ENCODE results near the gene ZFR2. TPM values are rescaled to one million over a fixed set of nuclear protein-coding genes. Genes with fewer than 3 reads are reported as not detected.

Gene ZFR2
- total and polyA plus RNA-seq, 7 donors, result not detected

- no peak for ATAC-seq
- Histone ChIP-seq H3K27ac (no peak overlapping the region), H3K36me3 (ENCODE audit: insufficient read depth in 1 of 2, low read depth in 1 of 2) (no peaks in the 10 kb centered on the region), H3K27me3 (ENCODE audit: insufficient read depth in 3 of 3, low read length in 2 of 3) (no peaks in the 10 kb centered on the region), H3K4me1 (no peaks in the 10 kb centered on the region), H3K9me3 (peaks cover 10% of the 10 kb centered on the region), H3K4me3 (no peak overlapping the region)
- 88 to 89% (median 88%) methylated on average over 11 of the region's 11 CpGs for WGBS, 3 donors
- intact Hi-C loops (cut with DNase I), result no loop called here
- TF ChIP-seq, protein P1, sequence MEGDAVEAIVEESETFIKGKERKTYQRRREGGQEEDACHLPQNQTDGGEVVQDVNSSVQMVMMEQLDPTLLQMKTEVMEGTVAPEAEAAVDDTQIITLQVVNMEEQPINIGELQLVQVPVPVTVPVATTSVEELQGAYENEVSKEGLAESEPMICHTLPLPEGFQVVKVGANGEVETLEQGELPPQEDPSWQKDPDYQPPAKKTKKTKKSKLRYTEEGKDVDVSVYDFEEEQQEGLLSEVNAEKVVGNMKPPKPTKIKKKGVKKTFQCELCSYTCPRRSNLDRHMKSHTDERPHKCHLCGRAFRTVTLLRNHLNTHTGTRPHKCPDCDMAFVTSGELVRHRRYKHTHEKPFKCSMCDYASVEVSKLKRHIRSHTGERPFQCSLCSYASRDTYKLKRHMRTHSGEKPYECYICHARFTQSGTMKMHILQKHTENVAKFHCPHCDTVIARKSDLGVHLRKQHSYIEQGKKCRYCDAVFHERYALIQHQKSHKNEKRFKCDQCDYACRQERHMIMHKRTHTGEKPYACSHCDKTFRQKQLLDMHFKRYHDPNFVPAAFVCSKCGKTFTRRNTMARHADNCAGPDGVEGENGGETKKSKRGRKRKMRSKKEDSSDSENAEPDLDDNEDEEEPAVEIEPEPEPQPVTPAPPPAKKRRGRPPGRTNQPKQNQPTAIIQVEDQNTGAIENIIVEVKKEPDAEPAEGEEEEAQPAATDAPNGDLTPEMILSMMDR (IDR thresholded peaks at IDR 0.05), result no peak
- DNase-seq, result no peak
Measured at GRCh38 chr19:3851254-3852176, 17.3 kb downstream of the ZFR2 start.

DNA sequence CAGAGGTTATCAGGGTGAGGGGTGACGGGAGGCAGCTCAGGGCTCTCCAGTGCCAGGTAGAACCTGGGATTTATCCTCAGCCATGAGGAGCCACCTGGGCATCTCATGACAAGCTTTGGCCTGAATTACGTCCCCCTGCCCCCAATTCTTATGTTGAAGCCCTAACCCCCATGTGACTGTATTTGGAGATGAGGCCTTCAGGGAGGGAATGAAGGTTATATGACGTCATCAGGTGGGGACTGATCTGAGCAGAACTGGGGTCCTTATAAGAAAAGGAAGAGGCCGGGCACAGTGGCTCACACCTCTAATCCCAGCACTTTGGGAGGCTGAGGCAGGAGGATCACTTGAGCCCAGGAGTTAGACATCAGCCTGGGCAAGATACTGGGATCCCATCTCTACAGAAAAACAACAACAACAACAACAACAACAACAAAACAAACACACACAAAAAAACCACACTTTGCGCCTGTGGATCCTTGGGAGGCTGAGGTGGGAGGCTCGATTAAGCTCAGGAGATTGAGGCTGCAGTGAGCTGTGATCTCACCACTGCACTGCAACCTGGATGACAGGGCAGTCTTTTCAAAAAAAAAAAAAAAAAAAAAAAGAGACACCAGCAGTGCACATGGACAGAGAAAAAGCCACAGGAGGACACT, 18.4 kb downstream of the ZFR2 start:
- ATAC-seq, result no peak
- H3K9me3 ChIP-seq, result peaks cover 10% of the 10 kb centered on the region
- no peak overlapping the region for H3K27ac ChIP-seq
- H3K4me3 ChIP-seq, result no peak overlapping the region
- intact Hi-C loops (cut with DNase I), result no loop called here
- H3K36me3 ChIP-seq (ENCODE audit: insufficient read depth in 1 of 2, low read depth in 1 of 2), result no peaks in the 10 kb centered on the region
- WGBS, 3 donors, result 81 to 90% (median 82%) methylated on average over 6 of the region's 6 CpGs
- no peaks in the 10 kb centered on the region for H3K27me3 ChIP-seq (ENCODE audit: insufficient read depth in 3 of 3, low read length in 2 of 3)
- H3K4me1 ChIP-seq, result no peaks in the 10 kb centered on the region
- no peak for DNase-seq
- TF ChIP-seq, protein P1 (IDR thresholded peaks at IDR 0.05), result no peak

- Histone ChIP-seq H3K36me3 (ENCODE audit: insufficient read depth in 1 of 2, low read depth in 1 of 2) (no peaks in the 10 kb centered on the region), H3K4me1 (no peaks in the 10 kb centered on the region), H3K4me3 (no peak overlapping the region), H3K27ac (no peak overlapping the region), H3K9me3 (peaks cover 10% of the 10 kb centered on the region), H3K27me3 (ENCODE audit: insufficient read depth in 3 of 3, low read length in 2 of 3) (no peaks in the 10 kb centered on the region)
- no peak for DNase-seq
- WGBS, 3 donors, result 78 to 85% (median 81%) methylated on average over 12 of the region's 12 CpGs
- intact Hi-C loops (cut with DNase I), result no loop called here
- TF ChIP-seq, protein P1 (IDR thresholded peaks at IDR 0.05), result no peak
- ATAC-seq, result no peak
Measured at GRCh38 chr19:3849787-3850186, 19.1 kb downstream of the ZFR2 start.

- Histone ChIP-seq H3K9me3 (peaks cover 10% of the 10 kb centered on the region), H3K4me3 (no peak overlapping the region), H3K27ac (no peak overlapping the region), H3K27me3 (ENCODE audit: insufficient read depth in 3 of 3, low read length in 2 of 3) (peaks cover 0 to 3% (median 0%) of the 10 kb centered on the region in 3 donors), H3K36me3 (ENCODE audit: insufficient read depth in 1 of 2, low read depth in 1 of 2) (no peaks in the 10 kb centered on the region), H3K4me1 (no peaks in the 10 kb centered on the region)
- intact Hi-C loops (cut with DNase I), result no loop called here
- 52 to 59% (median 54%) methylated on average over 5 of the region's 5 CpGs for WGBS, 3 donors
- TF ChIP-seq, protein P1 (IDR thresholded peaks at IDR 0.05), result no peak
- DNase-seq, result no peak
- no peak for ATAC-seq
Measured at GRCh38 chr19:3849092-3849491, 19.7 kb downstream of the ZFR2 start.

Data from psoas muscle (tissue), 8 donors.